LNCaP clone FGC (cell line): ENCODE measurements around the gene LMO1.

Experiments
- DNase-seq: peaks from one replicate; pipeline ENCODE4 v3.0.0-alpha.2; 2011; ENCODE audit warnings: low read depth
- H3K4me3 ChIP-seq: 2 replicates; pipeline ENCODE4 v1.5.1; 2011; ENCODE audit warnings: mild to moderate bottlenecking, low read depth, low read length, control low read depth
- TF ChIP-seq, protein P1 (sequence below): IDR thresholded peaks from 2 replicates; pipeline ENCODE4 v1.5.1; 2012; ENCODE audit warnings: mild to moderate bottlenecking; ENCODE audit not compliant: control insufficient read depth, insufficient read depth; ENCODE audit errors: extremely low read depth

The LMO1 gene

DNA sequence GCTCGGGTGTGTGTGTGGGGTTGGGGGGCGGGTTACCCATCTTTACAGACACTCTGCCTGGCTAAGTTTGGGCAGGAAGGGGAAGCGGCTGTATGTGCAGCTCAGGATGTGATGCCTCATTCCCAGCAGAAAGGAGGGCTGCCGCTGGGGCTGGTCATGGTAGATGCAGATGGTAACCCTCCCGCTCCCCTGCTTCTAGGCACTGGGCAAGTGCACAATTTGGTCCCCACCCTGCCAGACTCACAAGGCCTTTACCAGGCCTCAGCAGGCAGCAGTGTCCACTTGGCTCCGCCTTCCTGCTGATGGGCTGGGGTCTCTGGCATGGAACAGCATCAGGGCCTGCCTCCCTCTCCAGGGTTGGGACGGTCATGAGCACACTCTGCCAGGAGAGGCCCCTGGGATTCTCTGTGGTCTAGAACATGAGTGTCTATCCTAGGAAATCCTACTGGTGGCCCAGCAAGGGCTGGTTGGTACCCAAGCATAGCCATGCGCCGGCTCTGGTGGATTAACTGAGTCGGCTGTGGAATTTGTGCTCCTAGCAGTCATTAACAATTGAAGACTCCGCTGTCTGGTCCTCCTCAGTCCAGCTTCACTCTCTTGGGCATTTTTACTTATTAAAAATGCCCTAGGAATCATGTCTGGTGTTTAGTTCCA lies 4.2 kb downstream of the LMO1 start:
- DNase-seq, result no peak
- H3K4me3 ChIP-seq, result no peak overlapping the region
- TF ChIP-seq, protein P1, sequence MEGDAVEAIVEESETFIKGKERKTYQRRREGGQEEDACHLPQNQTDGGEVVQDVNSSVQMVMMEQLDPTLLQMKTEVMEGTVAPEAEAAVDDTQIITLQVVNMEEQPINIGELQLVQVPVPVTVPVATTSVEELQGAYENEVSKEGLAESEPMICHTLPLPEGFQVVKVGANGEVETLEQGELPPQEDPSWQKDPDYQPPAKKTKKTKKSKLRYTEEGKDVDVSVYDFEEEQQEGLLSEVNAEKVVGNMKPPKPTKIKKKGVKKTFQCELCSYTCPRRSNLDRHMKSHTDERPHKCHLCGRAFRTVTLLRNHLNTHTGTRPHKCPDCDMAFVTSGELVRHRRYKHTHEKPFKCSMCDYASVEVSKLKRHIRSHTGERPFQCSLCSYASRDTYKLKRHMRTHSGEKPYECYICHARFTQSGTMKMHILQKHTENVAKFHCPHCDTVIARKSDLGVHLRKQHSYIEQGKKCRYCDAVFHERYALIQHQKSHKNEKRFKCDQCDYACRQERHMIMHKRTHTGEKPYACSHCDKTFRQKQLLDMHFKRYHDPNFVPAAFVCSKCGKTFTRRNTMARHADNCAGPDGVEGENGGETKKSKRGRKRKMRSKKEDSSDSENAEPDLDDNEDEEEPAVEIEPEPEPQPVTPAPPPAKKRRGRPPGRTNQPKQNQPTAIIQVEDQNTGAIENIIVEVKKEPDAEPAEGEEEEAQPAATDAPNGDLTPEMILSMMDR, result no peak

DNA sequence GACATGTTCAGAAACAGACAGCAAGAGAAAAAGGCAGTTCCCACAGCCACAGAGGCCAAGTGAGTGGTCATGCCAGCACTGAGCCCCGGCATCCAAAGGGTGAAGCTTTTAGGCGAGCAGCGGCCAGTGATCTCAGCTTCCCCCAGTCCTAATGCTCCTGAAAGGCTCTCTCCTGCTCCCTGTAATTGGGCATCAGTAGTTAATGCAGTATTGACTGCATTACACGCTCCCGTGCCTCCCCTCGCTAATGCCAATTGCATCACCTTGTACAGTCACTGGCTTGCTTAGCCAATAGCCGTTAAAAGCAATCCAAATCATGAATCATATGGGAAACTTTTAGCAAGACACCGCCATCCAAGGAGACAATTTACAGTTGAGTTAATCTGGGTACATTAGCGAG lies 4.9 kb downstream of the LMO1 start:
- DNase-seq, result no peak
- TF ChIP-seq, protein P1, result no peak
- H3K4me3 ChIP-seq, result no peak overlapping the region

DNA sequence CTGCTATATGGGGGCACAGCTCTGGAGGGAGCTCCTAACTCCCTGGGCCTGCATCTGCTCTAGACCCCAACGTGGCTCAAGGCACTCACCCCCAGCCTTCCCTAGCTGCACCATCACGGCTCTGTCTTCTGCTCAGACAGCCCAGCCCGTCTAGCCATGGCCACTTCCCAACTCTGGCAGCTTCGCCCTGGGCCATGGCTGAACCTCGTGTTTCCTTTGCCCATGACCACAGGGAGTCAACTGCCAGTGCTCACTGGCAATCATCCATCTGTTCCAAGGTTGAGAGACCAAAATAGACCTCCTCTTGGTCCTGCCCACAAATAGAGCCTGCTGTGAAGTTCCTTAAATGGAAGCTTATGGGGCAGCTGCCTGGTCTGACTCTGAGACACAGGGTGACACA lies 5.4 kb downstream of the LMO1 start:
- no peak overlapping the region for H3K4me3 ChIP-seq
- DNase-seq, result no peak
- TF ChIP-seq, protein P1, result no peak

DNA sequence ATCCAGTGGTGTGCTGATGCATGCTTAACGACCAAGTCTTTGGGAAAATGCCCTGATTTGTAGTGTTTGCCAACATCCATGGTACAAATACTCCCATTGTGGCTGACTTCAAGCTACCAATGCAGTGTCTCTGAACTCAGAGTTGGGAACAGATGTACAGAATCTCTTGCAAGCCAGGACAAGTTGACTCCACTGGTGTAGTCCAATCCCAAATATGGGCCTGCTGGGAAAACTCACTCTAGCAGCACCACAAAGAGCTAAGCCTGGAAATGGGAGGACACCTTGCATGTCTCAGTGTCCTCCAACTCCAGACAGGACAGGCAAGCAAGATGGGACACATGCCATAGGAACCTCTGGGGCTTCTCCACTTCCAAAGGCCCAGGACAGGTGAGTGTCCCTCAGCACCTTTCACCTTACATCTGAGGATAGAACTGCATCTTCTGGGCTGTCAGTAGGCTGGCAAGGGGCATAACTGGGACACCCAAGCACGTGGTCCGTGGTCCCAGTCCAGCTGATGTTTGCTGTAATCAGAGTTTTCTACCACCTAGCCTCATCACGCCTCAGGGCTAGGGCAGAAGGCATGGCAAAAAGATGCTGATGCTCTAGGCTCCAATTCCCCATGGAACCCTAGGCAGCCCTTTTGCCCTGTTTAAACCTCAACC lies 6.5 kb downstream of the LMO1 start:
- no peak for DNase-seq
- TF ChIP-seq, protein P1, result no peak
- H3K4me3 ChIP-seq, result no peak overlapping the region

DNA sequence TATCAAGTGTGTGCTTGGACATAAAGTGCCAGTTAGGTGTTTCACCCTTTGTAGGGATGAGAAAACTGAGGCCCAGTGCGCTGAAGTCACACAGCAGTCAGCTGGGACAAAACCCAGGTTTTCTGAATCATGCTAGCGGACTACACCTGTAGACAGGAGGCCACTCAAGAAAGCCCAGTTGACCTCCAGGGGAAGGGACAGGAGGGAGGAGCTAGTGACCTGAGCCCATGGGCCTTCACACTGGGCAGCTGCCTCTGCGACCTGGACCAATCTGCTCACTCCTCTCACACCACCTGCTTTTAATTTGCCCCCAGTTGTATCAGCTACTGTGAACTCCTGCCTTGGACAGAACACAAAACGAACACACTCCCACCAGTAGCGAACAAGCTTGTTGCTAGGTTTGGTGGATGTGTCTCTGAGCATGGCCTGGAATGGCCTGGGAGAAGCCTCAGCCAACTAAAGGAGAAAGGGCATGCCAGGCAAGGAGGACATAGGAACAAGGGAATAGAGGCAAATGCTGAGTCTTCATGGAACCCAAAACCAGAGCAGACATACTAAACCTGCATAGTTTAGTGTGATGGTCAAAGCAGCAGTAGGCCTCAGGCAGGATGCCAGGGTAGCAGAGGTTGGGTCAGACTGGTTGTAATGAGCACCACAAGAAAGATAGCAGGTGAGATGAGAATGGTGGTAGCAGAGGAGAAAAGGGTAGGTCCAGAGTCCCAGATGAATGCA lies 7.2 kb downstream of the LMO1 start:
- no peak for DNase-seq
- TF ChIP-seq, protein P1, result no peak
- H3K4me3 ChIP-seq, result no peak overlapping the region

DNA sequence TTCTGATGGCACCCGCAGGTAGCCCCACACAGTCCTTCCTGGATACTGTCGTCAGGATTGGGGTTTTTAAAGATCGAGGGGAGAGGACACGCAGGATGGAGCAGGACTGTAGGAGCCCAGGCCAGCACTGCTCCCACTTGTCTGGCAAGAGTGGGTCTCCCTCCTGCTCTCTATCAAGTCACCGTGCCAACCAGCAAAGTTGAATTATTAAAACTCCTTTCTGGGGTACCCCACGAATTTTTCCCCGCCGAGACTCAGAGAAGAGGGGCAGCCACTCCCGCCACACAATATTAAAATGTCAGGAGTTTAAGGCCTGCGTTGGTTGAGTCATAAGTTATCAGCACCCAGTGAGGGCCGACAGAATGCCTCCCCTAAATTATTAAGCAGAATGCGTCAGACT lies 10.1 kb downstream of the LMO1 start:
- H3K4me3 ChIP-seq, result no peak overlapping the region
- TF ChIP-seq, protein P1, result no peak
- DNase-seq, result no peak
